HG03066 (cell line): ENCODE data around the gene SYCP2L.
A peak's percentile ranks its signal among the peaks of the same experiment; 100 is the strongest.
"Not testable (repeated sequence)": the region's sequence is repeated elsewhere in the genome, so short reads cannot be mapped to it uniquely, and the experiment has no call there.

Experiments used
- ATAC-seq: cut with Tn5 transposase; IDR thresholded peaks from one replicate; pipeline ENCODE4 v1.9.1; 2021; ENCODE audit warnings: low read depth; ENCODE audit not compliant: unreplicated experiment

Gene SYCP2L

DNA sequence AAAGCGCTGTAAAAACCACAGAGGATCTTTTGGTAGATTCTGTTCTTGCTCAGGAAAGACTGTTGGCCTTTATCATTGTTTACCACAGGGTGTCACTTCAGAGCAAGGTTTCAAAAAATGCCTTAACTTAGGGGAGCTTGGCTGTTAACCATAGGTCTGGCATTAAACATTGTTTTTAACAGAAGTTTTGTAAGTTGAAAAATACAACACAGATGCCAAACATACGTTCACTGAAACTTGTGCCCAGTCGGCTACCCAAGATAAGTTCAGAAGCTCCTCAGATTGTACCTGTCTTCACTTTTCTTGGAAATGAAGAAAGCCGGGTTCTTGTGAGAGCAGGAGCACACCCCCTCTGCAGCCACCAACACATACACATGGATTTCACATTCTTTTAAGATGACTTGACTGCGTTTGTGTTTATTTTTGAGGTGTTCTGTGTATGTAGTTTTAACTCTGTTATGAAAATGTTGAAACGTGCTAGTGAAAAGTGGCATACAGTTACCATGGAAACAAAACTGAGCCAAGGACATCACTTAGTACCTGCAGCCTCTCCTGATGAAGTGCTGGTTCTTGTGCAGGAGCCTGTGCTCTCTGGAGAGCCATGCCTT, 64.9 kb downstream of the SYCP2L start:
- no peak for ATAC-seq

DNA sequence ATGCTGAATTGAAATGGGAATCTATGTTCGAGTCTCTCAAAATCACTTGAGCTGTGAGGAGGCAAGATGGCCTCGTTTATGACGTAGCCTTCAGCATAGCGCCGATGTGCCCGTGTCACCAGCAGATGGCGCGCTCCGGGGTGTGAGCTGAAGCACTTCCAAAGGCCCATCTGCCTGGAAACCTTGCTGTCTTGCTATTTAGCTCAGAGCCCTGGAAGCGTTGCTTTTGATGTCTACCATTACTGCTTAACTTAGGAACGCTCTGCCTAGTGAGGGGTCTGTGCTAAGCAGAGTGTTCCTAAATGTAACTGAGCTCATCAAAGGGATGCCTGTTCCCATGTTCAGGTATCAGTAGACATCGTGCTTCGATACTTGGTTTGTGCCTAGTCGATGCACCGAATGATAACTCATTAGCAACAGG, 67.7 kb downstream of the SYCP2L start:
- ATAC-seq, result peak; percentile 82

GRCh38 chr6:10956776-10957175, 69.9 kb downstream of the SYCP2L start:
- ATAC-seq, result no peak

DNA sequence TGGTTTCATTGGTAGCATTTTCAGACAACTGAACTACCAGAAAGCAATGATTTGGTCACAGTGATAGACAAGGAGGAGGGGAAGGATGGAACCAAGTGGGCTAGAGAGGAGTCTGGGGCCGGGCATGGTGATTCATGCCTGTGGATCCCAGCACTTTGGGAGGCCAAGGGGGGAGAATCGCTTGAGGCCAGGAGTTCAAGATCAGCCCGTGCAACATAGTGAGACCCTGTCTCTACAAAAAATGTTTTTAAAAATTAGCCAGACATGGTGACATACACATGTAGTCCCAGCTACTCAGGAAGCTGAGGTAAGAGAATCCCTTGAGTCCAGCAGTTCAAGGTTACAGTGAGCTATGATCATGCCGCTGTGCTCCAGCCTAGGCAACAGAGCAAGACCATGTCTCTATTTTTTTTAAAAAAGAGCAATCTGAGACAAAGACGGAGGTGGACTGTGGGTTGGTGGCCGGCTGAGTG, 70.6 kb downstream of the SYCP2L start:
- ATAC-seq, result no peak

- no peak for ATAC-seq
Measured at GRCh38 chr6:10960171-10960570, 73.3 kb downstream of the SYCP2L start.

DNA sequence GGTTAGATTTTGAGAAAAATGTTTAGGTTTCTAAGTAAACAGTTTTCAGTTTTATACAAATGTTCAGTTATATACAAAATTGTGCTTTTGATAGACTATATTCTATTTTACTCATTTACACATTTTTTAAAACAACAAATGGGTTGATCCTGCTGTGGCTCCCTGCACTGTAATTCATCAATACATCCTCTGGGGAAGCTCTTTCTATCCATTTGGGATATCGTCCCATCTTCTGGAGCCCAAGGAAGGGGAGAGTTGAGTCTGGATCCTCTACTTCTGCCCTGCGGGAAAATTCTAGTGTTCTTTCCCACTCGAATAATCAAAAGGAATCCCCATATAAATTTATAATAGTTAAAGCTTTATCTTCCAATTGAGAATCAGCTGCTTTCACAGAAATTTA, 75.0 kb downstream of the SYCP2L start:
- no peak for ATAC-seq

- ATAC-seq, result no peak
Measured at GRCh38 chr6:10962673-10963072, 75.8 kb downstream of the SYCP2L start.

DNA sequence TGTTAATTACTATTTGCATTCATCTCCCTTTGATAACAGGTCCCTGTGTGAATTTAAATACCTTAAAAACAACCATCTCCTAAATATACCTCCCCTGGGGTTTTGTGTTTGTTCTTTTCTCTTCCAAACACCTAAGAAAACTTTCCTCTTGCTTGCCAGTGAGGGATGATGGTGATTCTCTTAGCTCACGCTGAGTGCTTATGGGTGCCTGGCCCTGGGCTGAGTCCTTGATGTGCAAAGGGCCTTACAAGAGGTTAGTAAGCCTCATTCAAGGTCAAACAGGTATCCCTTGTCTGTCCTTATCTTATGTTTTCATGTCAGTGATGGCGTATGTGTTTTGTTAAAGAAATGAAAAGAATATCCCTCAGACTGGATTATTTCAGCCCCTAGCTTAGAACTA, 76.3 kb downstream of the SYCP2L start:
- no peak for ATAC-seq

DNA sequence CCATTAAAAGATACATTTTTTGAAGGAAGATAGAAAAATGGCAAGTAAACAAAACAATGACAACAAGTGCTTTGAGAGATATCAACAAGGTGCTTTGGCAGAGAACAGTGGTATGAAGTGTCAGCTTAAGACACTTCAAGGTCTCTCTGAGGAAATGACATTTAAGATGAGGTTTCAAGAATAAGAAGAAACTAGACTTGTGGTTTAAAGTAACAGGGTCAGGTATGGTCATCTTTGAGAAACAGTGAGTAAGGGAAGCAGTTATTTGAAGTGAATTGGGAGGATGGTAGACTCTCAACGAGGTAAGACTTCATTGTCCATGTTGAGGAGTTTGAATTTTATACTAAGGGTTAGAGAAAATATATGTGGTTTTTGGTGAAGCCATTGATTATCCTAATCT, 77.8 kb downstream of the SYCP2L start:
- ATAC-seq, result peak; percentile 98

GRCh38 chr6:10968776-10969175, 81.9 kb downstream of the SYCP2L start:
- no peak for ATAC-seq

- no peak for ATAC-seq
Measured at GRCh38 chr6:10970731-10971130, 83.9 kb downstream of the SYCP2L start.

DNA sequence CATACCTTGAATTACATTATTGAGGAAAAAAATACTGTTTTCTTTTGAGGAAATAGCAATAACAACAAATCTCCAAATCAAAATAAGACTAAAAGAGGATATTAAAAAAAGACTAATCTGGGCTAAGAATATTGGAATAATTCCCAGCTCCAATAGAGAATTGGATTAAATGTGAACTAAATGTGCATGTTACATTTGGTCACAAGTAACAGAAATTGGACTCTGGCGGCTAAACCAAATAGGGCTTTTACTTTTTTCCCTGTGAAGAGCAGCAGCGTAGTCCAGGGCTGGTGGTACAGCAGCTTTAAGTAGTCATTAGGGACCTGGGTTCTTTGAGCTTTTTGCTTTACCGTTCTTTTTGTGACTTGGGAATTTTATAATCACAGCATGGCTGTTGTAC, 85.3 kb downstream of the SYCP2L start:
- ATAC-seq, result no peak

- ATAC-seq, result no peak
Measured at GRCh38 chr6:10976571-10976970, 89.7 kb downstream of the SYCP2L start.

DNA sequence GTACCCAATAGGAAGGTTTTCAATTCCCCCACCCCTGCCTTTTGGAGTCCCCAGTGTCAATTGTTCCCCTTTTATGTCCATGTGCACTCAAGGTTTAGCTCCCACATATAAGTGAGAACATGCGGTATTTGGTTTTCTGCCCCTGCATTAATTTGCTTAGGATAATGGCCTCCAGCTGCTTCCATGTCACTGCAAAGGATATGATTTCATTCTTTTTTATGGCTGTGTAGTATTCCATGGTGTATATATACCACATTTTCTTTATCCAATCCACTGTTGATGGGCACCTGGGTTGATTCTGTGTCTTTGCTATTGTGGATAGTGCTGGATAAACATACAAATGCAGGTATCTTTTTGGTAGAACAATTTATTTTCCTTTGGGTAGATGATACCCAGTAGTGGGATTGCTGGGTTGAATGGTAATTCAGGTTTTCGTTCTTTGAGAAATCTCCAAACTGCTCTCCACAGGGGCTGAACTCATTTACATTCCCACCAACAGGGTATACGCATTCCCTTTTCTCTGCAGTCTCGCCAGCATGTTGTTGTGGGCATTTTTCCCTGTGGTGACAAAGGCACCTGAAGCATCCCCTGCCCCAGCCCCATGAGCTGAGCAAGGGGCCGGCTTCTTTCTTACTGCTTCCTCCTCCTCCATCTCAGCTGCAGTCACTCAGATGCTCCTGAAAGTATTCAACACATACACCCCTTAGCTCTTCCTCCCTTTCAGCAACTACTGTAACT, 90.5 kb downstream of the SYCP2L start:
- ATAC-seq, result no peak

DNA sequence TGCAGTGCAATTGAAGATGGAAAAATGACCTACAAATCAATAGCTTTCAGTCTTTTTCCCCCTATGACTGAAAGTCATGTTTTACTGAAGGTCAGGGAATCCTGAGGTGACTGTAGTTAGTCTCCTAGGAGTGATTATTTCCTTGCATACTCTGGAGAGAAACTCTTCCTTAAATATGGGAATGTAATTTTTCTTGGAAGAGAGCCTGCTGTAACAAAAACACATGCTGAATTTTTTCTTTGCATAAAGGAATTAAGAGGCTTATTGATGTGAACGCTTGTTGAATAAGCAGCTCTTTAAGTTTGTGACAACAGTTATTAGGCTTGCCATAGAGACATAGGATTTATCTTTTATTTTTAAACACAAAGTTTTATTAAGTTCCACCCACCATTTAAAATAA, 92.8 kb downstream of the SYCP2L start:
- no peak for ATAC-seq

GRCh38 chr6:10981409-10981808, 94.6 kb downstream of the SYCP2L start:
- ATAC-seq, result no peak

DNA sequence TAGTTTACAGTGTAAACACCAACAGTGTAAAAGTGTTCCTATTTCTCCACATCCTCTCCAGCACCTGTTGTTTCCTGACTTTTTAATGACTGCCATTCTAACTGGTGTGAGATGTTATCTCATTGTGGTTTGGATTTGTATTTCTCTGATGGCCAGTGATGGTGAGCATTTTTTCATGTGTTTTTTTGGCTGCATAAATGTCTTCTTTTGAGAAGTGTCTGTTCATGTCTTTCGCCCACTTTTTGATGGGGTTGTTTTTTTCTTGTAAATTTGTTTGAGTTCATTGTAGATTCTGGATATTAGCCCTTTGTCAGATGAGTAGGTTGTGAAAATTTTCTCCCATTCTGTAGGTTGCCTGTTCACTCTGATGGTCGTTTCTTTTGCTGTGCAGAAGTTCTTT, 98.1 kb downstream of the SYCP2L start:
- not testable (repeated sequence) for ATAC-seq

- no peak for ATAC-seq
Measured at GRCh38 chr6:10989587-10989986, 102.7 kb downstream of the SYCP2L start.

DNA sequence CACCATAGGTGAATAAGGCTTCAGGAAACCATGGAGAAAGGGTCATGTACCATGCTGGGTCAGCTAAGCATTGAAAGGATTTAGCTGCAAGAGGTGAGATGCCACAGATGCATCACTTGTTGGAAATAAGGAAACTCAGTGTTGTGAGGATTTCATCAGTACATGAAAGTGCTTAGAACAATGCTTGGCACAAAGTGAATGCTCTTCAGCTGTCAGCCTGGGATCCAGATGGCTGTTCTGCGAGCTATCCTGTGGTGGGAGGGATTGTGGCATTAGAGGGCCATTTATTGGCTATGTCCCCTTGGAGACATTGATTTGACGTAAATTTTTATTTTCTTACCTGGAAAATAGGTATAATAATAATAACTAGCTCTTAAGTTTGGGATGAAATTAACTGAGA, 104.3 kb downstream of the SYCP2L start:
- no peak for ATAC-seq

GRCh38 chr6:10993896-10994295, 107.0 kb downstream of the SYCP2L start:
- ATAC-seq, result no peak

DNA sequence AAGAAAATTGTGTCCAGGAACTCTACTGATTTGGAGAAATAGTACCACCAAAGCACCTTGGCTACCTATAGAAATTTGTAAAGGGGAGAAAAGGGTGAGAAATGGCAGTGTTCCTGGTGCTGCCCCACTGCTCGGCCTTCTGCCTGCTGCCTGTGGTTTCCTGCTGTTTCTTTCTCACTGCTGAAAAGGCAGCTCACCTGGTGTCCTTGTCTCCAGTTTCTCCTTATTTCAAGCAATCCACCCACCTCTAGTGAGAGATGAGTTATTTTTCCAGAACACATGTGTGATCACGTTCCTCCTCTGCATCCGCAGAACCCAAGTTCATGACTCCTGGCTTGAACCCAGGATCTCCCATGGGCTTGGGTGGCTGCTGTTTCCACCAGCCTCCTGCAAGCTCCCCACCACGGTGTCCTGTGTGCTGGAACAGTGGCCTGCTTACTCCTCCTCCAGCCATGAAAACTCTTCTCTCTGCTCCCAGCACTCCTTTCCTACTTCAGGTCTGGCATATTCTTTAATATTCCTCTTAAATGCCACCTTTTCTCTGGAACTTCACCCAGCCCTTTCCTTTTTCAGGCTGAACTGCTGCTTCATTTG, 108.4 kb downstream of the SYCP2L start:
- no peak for ATAC-seq

DNA sequence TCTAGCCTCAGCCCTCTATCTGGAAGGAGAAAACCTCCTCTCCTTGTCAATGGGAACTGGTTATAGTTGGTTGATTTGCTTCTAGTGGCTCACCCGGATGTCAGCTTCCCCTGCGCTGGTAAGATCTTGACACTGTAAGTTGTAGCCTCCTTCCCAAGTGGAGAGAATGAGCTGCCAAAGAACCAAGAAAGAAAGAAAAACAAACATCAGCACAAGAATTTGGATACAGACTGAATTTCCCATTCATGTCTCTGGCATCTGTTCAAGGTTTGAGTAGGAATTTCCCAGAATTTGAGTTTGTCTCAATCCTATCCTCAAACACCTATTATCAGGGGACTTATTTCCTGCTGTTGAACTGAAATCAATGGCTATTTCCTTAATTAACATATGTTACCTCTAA, 113.1 kb downstream of the SYCP2L start:
- no peak for ATAC-seq
